HepG2 (cell line): Measurements from ENCODE around the gene DRD1. TPM values are rescaled to one million over a fixed set of nuclear protein-coding genes. Genes with fewer than 3 reads are reported as not detected.

ENCODE experiments used
- CCDC6 ChIP-seq: sonication (generic); formaldehyde crosslinking; IDR thresholded peaks from 2 replicates; pipeline ENCODE4 v1.8.1; 2022; ENCODE audit warnings: mild to moderate bottlenecking, missing genetic modification reagents, moderate library complexity
- CREBL2 ChIP-seq: sonication (generic); formaldehyde crosslinking; IDR thresholded peaks from 2 replicates; pipeline ENCODE4 v1.8.1; 2023; ENCODE audit warnings: missing genetic modification reagents, mild to moderate bottlenecking, borderline replicate concordance
- GLI4 ChIP-seq: sonication (generic); formaldehyde crosslinking; IDR thresholded peaks from 2 replicates; pipeline ENCODE4 v1.5.1; 2020; ENCODE audit warnings: missing genetic modification reagents, mild to moderate bottlenecking, moderate library complexity, borderline replicate concordance
- HDAC1 ChIP-seq: sonication (generic); formaldehyde crosslinking; IDR thresholded peaks from 2 replicates; pipeline ENCODE4 v1.5.1; 2020; ENCODE audit warnings: mild to moderate bottlenecking, missing genetic modification reagents
- HNRNPLL ChIP-seq: fragments of 200-400 bp; formaldehyde crosslinking; IDR thresholded peaks from 2 replicates; pipeline ENCODE4 v1.6.1; 2017; ENCODE audit warnings: mild to moderate bottlenecking, low read depth, low read length; ENCODE audit not compliant: poor library complexity, severe bottlenecking
- HOXA3 ChIP-seq: sonication (generic); formaldehyde crosslinking; IDR thresholded peaks from 2 replicates; pipeline ENCODE4 v1.5.0; 2020; ENCODE audit warnings: missing genetic modification reagents
- ISL2 ChIP-seq: sonication (generic); formaldehyde crosslinking; IDR thresholded peaks from 2 replicates; pipeline ENCODE4 v1.5.0; 2020; ENCODE audit warnings: missing genetic modification reagents
- MAF1 ChIP-seq: sonication (generic); formaldehyde crosslinking; IDR thresholded peaks from 2 replicates; pipeline ENCODE4 v1.5.0; 2020; ENCODE audit warnings: missing genetic modification reagents, borderline replicate concordance
- NFATC3 ChIP-seq: sonication (generic); formaldehyde crosslinking; IDR thresholded peaks from 2 replicates; pipeline ENCODE4 v1.5.1; 2020; ENCODE audit warnings: mild to moderate bottlenecking, missing genetic modification reagents
- SNAI1 ChIP-seq: sonication (generic); formaldehyde crosslinking; IDR thresholded peaks from 2 replicates; pipeline ENCODE4 v1.5.0; 2020; ENCODE audit warnings: mild to moderate bottlenecking, missing genetic modification reagents, borderline replicate concordance
- TOPORS ChIP-seq: sonication (generic); formaldehyde crosslinking; IDR thresholded peaks from 2 replicates; pipeline ENCODE4 v1.8.0; 2023; ENCODE audit warnings: mild to moderate bottlenecking, missing genetic modification reagents
- ZFAT ChIP-seq: sonication (generic); formaldehyde crosslinking; conservative IDR thresholded peaks from 2 replicates; pipeline ENCODE4 v1.8.1; 2023; ENCODE audit warnings: missing genetic modification reagents, inconsistent platforms
- ZFP62 ChIP-seq: sonication (generic); formaldehyde crosslinking; IDR thresholded peaks from 2 replicates; pipeline ENCODE4 v1.4.0; 2020; ENCODE audit warnings: missing genetic modification reagents
- ZNF138 ChIP-seq: sonication (generic); formaldehyde crosslinking; IDR thresholded peaks from 2 replicates; pipeline ENCODE4 v1.5.0; 2020; ENCODE audit warnings: mild to moderate bottlenecking, low read depth, missing genetic modification reagents
- ZNF230 ChIP-seq: sonication (generic); formaldehyde crosslinking; IDR thresholded peaks from 2 replicates; pipeline ENCODE4 v1.4.0; 2020; ENCODE audit warnings: mild to moderate bottlenecking, missing genetic modification reagents
- ZNF235 ChIP-seq: sonication (generic); formaldehyde crosslinking; IDR thresholded peaks from 2 replicates; pipeline ENCODE4 v1.8.1; 2023; ENCODE audit warnings: mild to moderate bottlenecking, missing genetic modification reagents, borderline replicate concordance
- ZNF282 ChIP-seq: fragments of 450-650 bp; IDR thresholded peaks from 2 replicates; pipeline ENCODE4 v1.6.1; 2018; ENCODE audit not compliant: partially characterized antibody
- ZNF484 ChIP-seq: sonication (generic); formaldehyde crosslinking; IDR thresholded peaks from 2 replicates; pipeline ENCODE4 v1.5.1; 2020; ENCODE audit warnings: mild to moderate bottlenecking, low read depth, missing genetic modification reagents, borderline replicate concordance
- ZNF567 ChIP-seq: sonication (generic); formaldehyde crosslinking; IDR thresholded peaks from 2 replicates; pipeline ENCODE4 v1.8.1; 2023; ENCODE audit warnings: mild to moderate bottlenecking, missing genetic modification reagents, borderline replicate concordance
- ZNF687 ChIP-seq: sonication (generic); formaldehyde crosslinking; IDR thresholded peaks from 2 replicates; pipeline ENCODE4 v1.5.1; 2020; ENCODE audit warnings: mild to moderate bottlenecking, missing genetic modification reagents, moderate library complexity
- ZNF784 ChIP-seq: sonication (generic); formaldehyde crosslinking; IDR thresholded peaks from 2 replicates; pipeline ENCODE4 v1.5.1; 2020; ENCODE audit warnings: missing genetic modification reagents, mild to moderate bottlenecking, borderline replicate concordance
- ZSCAN12 ChIP-seq: sonication (generic); formaldehyde crosslinking; IDR thresholded peaks from 2 replicates; pipeline ENCODE4 v1.9.0; 2021; ENCODE audit warnings: mild to moderate bottlenecking, missing genetic modification reagents
- polyA plus RNA-seq, 8 experiments: library from polyadenylated mRNA; depleted of rRNA in 3 of 8; stranded (reverse) in 7 of 8; unstranded in 1 of 8; fragments of >200 nt; fragmentation: Illumina TruSeq in 4 of 8; extraction: Trizol in 4 of 8; gene quantifications; 2 replicates each; pipeline versions ENCODE4 v1.2.1 to v1.2.3, GENCODE V29; 2011 to 2016; ENCODE audit warnings: low read depth in 4 of 8, missing spikeins in 1 of 8, mixed read lengths in 1 of 8; ENCODE audit not compliant: insufficient read depth in 1 of 8
- total RNA-seq, 5 experiments: library from RNA; depleted of rRNA; stranded (reverse); fragments of >200 nt; fragmentation: Illumina TruSeq; extraction: Trizol; gene quantifications; 2 replicates each; pipeline ENCODE4 v1.2.3, GENCODE V29; 2016; ENCODE audit warnings: low read depth in 1 of 5

Gene DRD1
- total and polyA plus RNA-seq, 2 of the 13 experiments (the other 11 are each of a cell fraction or from before 2014, with no cell fraction given) = not detected

- TF ChIP-seq ZNF138 (CRISPR knock-in tag) (no peak), ZFP62 (CRISPR knock-in tag) (no peak), HOXA3 (CRISPR knock-in tag) (peak; percentile 67; the same call in 1 of the 2 replicates), ZNF230 (CRISPR knock-in tag) (no peak), ZNF567 (CRISPR knock-in tag) (no peak), NFATC3 (CRISPR knock-in tag) (no peak), MAF1 (CRISPR knock-in tag) (no peak), TOPORS (no peak; the same call in 1 of the 2 replicates), ZNF484 (CRISPR knock-in tag) (no peak), ISL2 (CRISPR knock-in tag) (no peak; the same call in 1 of the 2 replicates), CCDC6 (no peak), ZFAT (CRISPR knock-in tag) (0 out of 2 replicates have a peak, but pooled peaks have one; percentile 39), HNRNPLL (peak; percentile 58), ZSCAN12 (CRISPR knock-in tag) (0 out of 2 replicates have a peak, but pooled peaks have one; percentile 23), SNAI1 (CRISPR knock-in tag) (no peak), HDAC1 (CRISPR knock-in tag) (peak; percentile 37; the same call in 1 of the 2 replicates), CREBL2 (CRISPR knock-in tag) (no peak), GLI4 (CRISPR knock-in tag) (no peak), ZNF687 (peak; percentile 86), ZNF282 (no peak), ZNF784 (no peak), ZNF235 (CRISPR knock-in tag) (0 out of 2 replicates have a peak, but pooled peaks have one; percentile 67)
Measured at GRCh38 chr5:175478384-175479124, 34.6 kb upstream of the DRD1 start, which contains the start of gene SFXN1 (continued).
